GM12878 (cell line): ENCODE results near the gene ITGA1. TPM values are rescaled to one million over a fixed set of nuclear protein-coding genes. Genes with fewer than 3 reads are reported as not detected.

ENCODE experiments used
- CBX5 ChIP-seq: sonication (generic); IDR thresholded peaks from 2 replicates; pipeline ENCODE4 v1.6.1; 2016; ENCODE audit warnings: low read depth, moderate library complexity, mild to moderate bottlenecking, inconsistent platforms
- CHD4 ChIP-seq: fragments of 200-600 bp; sonication (generic); IDR thresholded peaks from 2 replicates; pipeline ENCODE4 v1.6.1; 2016; ENCODE audit warnings: mild to moderate bottlenecking
- E2F4 ChIP-seq: IDR thresholded peaks from 2 replicates; pipeline ENCODE4 v1.6.1; 2012; ENCODE audit warnings: low read depth, low read length, improper control_type of control experiment
- ESRRA ChIP-seq: IDR thresholded peaks from 2 replicates; pipeline ENCODE4 v1.6.1; 2012; ENCODE audit warnings: mild to moderate bottlenecking, low read length, improper control_type of control experiment
- MTA2 ChIP-seq: fragments of 450-650 bp; IDR thresholded peaks from 2 replicates; pipeline ENCODE4 v1.6.1; 2016; ENCODE audit warnings: low read depth, mild to moderate bottlenecking, moderate library complexity
- PRDM15 ChIP-seq: fragments of 450-650 bp; formaldehyde crosslinking; IDR thresholded peaks from 2 replicates; pipeline ENCODE4 v1.4.0; 2020; ENCODE audit warnings: mild to moderate bottlenecking, moderate library complexity
- polyA plus RNA-seq, 11 experiments: library from polyadenylated mRNA; depleted of rRNA in 4 of 11; unstranded in 6 of 11; stranded (reverse) in 5 of 11; fragments of >200 nt; fragmentation: Nextera tagmentation in 4 of 11; fragmentation: Illumina TruSeq in 1 of 11; extraction: Ambion mirVana in 4 of 11; extraction: Trizol in 1 of 11; gene quantifications; 1 replicate in 1 of 11; 2 replicates in 10 of 11; pipeline versions ENCODE4 v1.2.1 to v1.2.3, GENCODE V29; 2011 to 2016; ENCODE audit warnings: inconsistent platforms in 2 of 11, missing spikeins in 2 of 11, low read depth in 1 of 11
- total RNA-seq, 4 experiments: library from RNA; depleted of rRNA in 3 of 4; stranded (reverse); fragments of >200 nt in 3 of 4; fragmentation: Illumina TruSeq in 1 of 4; extraction: Trizol in 1 of 4; gene quantifications; 2 replicates each; pipeline versions ENCODE4 v1.2.1 to v1.2.3, GENCODE V29; 2013 to 2021
- TF ChIP-seq, protein P1 (sequence below): fragments of 450-650 bp; IDR thresholded peaks from 2 replicates; pipeline ENCODE4 v1.6.1; 2016; ENCODE audit warnings: mild to moderate bottlenecking

Gene ITGA1
- total and polyA plus RNA-seq, 10 of the 15 experiments (the other 5 are each of a cell fraction or from before 2014, with no cell fraction given) = 0.02 to 0.56 (median 0.19) TPM

DNA sequence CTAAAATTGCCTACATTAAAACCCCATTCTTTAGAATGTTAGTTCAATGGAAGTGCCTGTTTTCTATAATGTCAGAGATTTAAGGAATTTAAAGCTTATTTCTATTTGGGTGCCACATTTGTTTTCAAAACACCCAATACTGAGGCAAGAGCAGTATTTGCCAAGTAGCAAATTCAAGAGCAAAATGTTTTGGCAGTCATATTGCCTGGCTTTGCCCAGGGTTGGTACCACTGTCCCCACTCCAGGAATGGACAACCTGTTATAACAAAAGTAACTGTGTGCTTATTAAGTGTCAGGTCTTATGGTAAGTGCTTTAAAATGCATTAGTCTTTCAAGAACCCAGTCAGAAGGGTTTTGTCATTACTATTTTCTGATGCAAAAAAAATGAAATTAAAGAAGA lies 19.3 kb downstream of the ITGA1 start (continued):
- no peak for TF ChIP-seq PRDM15 (CRISPR knock-in tag)
- no peak for TF ChIP-seq CBX5
- TF ChIP-seq MTA2 = no peak
- no peak for TF ChIP-seq ESRRA
- no peak for TF ChIP-seq E2F4
- no peak for TF ChIP-seq CHD4
- TF ChIP-seq, protein P1, sequence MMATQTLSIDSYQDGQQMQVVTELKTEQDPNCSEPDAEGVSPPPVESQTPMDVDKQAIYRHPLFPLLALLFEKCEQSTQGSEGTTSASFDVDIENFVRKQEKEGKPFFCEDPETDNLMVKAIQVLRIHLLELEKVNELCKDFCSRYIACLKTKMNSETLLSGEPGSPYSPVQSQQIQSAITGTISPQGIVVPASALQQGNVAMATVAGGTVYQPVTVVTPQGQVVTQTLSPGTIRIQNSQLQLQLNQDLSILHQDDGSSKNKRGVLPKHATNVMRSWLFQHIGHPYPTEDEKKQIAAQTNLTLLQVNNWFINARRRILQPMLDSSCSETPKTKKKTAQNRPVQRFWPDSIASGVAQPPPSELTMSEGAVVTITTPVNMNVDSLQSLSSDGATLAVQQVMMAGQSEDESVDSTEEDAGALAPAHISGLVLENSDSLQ = no peak
